ENCODE data around the gene PTGES3L. TPM values are rescaled to one million over a fixed set of nuclear protein-coding genes. Genes with fewer than 3 reads are reported as not detected.
"Not testable (repeated sequence)": the region's sequence is repeated elsewhere in the genome, so short reads cannot be mapped to it uniquely, and the experiment has no call there.

The PTGES3L gene
- total RNA-seq, 1 donor from 2014 or later: 5.6 TPM

- peak overlapping the region; percentile 99 for H3K27ac Mint-ChIP-seq
- peak overlapping the region; percentile 98 for H3K4me3 Mint-ChIP-seq (ENCODE audit: low read depth)
- peak; percentile 44 for DNase-seq (ENCODE audit: low spot score, unreplicated experiment)
- H3K27me3 Mint-ChIP-seq: no peaks in the 10 kb centered on the region
- peaks cover 1% of the 10 kb centered on the region for H3K36me3 Mint-ChIP-seq (ENCODE audit: insufficient read depth)
- no peaks in the 10 kb centered on the region for H3K9me3 Mint-ChIP-seq (ENCODE audit: low read depth)
- TF ChIP-seq CTCF (IDR thresholded peaks at IDR 0.05; ENCODE audit: unreplicated experiment): peak; percentile 41
- peaks cover 22% of the 10 kb centered on the region for H3K4me1 Mint-ChIP-seq (ENCODE audit: low read depth)
Observed at GRCh38 chr17:42980766-42981397, 1.0 kb upstream of the PTGES3L start.

GRCh38 chr17:42980274-42980765 lies 440 bp upstream of the PTGES3L start, which contains the start of gene RUNDC1:
Gene RUNDC1, plus strand, starts transcription at chr17:42980565. Its CDS starts 12 bp downstream, at chr17:42980577.
- Mint-ChIP-seq H3K27ac (peak within 1 kb of the TSS; percentile 99), H3K4me1 (ENCODE audit: low read depth) (peaks cover 22% of the 10 kb centered on the region), H3K27me3 (no peaks in the 10 kb centered on the region), H3K36me3 (ENCODE audit: insufficient read depth) (no peaks in the 10 kb centered on the region), H3K9me3 (ENCODE audit: low read depth) (no peaks in the 10 kb centered on the region), H3K4me3 (ENCODE audit: low read depth) (peak within 1 kb of the TSS; percentile 98)
- no peak for TF ChIP-seq CTCF (IDR thresholded peaks at IDR 0.05; ENCODE audit: unreplicated experiment)
- DNase-seq (ENCODE audit: low spot score, unreplicated experiment): peak; percentile 85

GRCh38 chr17:42975701-42976100 lies 4.2 kb downstream of the PTGES3L start:
- H3K27ac Mint-ChIP-seq; H3K36me3 Mint-ChIP-seq (ENCODE audit: insufficient read depth); DNase-seq (ENCODE audit: low spot score, unreplicated experiment); H3K4me3 Mint-ChIP-seq (ENCODE audit: low read depth); H3K9me3 Mint-ChIP-seq (ENCODE audit: low read depth); H3K27me3 Mint-ChIP-seq; H3K4me1 Mint-ChIP-seq (ENCODE audit: low read depth): not testable (repeated sequence)

- Mint-ChIP-seq H3K4me1 (ENCODE audit: low read depth) (peaks cover 7% of the 10 kb centered on the region), H3K27ac (no peak overlapping the region), H3K9me3 (ENCODE audit: low read depth) (no peaks in the 10 kb centered on the region), H3K36me3 (ENCODE audit: insufficient read depth) (peaks cover 1% of the 10 kb centered on the region), H3K27me3 (no peaks in the 10 kb centered on the region), H3K4me3 (ENCODE audit: low read depth) (no peak overlapping the region)
- TF ChIP-seq CTCF (IDR thresholded peaks at IDR 0.05; ENCODE audit: unreplicated experiment): no peak
- DNase-seq (ENCODE audit: low spot score, unreplicated experiment): no peak
Observed at GRCh38 chr17:42975265-42975664, 4.6 kb downstream of the PTGES3L start.

- DNase-seq (ENCODE audit: low spot score, unreplicated experiment); H3K27me3 Mint-ChIP-seq; H3K9me3 Mint-ChIP-seq (ENCODE audit: low read depth); H3K4me3 Mint-ChIP-seq (ENCODE audit: low read depth); H3K27ac Mint-ChIP-seq; H3K36me3 Mint-ChIP-seq (ENCODE audit: insufficient read depth); H3K4me1 Mint-ChIP-seq (ENCODE audit: low read depth): not testable (repeated sequence)
Observed at GRCh38 chr17:42973323-42973722, 6.6 kb downstream of the PTGES3L start.

- no peaks in the 10 kb centered on the region for H3K4me1 Mint-ChIP-seq (ENCODE audit: low read depth)
- H3K36me3 Mint-ChIP-seq (ENCODE audit: insufficient read depth): peaks cover 1% of the 10 kb centered on the region
- DNase-seq (ENCODE audit: low spot score, unreplicated experiment): no peak
- H3K27ac Mint-ChIP-seq: no peak overlapping the region
- H3K27me3 Mint-ChIP-seq: no peaks in the 10 kb centered on the region
- no peak for TF ChIP-seq CTCF (IDR thresholded peaks at IDR 0.05; ENCODE audit: unreplicated experiment)
- no peak overlapping the region for H3K4me3 Mint-ChIP-seq (ENCODE audit: low read depth)
- no peaks in the 10 kb centered on the region for H3K9me3 Mint-ChIP-seq (ENCODE audit: low read depth)
Observed at GRCh38 chr17:42971589-42971988, 8.3 kb downstream of the PTGES3L start.

All from progenitor cell of endocrine pancreas (in vitro differentiated cells).